HS-27A (cell line): Measurements from ENCODE around the gene CRYBA4.

Source experiments
- DNase-seq: peaks from one replicate; pipeline ENCODE4 v3.0.0-alpha.2; 2012; ENCODE audit warnings: low read depth, missing footprints

Gene CRYBA4

DNA sequence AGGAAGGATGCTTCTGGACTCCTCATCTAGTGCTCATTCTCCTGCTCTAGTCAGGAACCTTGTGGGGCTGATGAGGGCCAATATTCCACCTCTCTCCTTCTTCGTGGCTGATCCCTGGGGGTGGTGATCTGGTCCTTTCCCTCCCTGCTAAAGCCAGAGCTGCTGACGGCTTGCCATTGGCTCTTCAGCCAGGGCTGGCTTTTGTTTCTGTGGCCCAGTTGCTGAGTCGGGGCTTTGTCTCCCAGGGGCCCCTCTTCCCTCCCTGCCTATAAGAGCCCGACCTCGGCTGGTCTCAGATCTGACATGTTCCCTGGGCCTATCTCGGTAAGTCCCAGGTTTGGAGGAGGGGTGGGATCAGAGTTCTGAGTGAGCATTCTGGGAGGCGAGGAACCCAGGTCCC is at the start of gene CRYBA4:
TSS of gene CRYBA4 (plus strand) at position 301 of the 400 bp plus-strand sequence. CDS start 634 bp downstream, outside the sequence.
- no peak for DNase-seq

GRCh38 chr22:26573026-26573662 is 48.6 kb upstream of the CRYBA4 start:
- no peak for DNase-seq

- no peak for DNase-seq
Observed at GRCh38 chr22:26574001-26574723, 47.6 kb upstream of the CRYBA4 start.

DNA sequence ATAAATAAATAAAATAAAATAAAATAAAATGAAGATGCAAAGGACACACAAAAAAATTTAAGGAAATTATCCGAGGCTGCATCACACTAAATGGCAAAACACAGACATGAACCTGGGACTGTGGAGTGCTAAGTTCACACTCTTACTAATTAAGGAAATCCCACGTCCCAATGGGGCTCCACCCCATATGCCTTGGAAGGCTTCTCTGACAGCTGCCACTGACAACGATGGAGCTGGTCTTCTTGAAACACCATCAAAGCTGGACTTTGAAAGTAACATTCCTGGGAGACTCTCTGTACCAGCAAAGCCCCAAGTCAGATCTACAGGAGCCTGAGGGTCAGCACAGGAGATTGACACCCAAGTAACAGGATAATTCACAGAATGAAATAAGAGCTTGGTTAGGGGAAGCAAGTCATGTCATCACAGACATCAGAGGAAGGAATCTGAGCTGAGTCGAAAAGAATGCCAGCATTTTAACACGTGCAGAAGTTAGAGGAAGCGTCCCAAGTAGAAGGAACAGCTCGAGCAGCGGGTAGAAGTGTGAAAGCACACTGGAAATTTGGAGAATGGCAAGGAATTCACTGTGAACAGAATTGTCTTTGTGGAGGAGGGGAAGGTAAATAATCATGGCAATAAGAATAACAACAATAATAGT is 45.6 kb upstream of the CRYBA4 start:
- no peak for DNase-seq

DNA sequence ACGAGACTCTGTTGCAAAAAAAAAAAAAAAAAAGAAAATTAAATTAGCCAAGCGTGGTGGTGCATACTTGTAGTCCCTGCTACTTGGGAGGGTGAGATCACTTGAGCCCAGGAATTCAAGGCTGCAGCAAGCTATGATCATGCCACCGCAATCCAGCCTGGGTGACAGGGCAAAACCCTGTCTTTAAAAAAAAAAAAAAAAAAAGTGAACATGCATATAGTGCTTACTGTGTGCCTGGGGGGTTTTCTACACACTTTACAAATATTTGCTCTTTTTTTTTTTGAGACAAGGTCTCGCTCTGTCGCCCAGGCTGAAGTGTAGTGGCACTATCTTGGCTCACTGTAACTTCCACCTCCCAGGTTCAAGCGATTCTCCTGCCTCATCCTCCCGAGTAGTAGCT is 44.7 kb upstream of the CRYBA4 start:
- DNase-seq, result no peak

DNA sequence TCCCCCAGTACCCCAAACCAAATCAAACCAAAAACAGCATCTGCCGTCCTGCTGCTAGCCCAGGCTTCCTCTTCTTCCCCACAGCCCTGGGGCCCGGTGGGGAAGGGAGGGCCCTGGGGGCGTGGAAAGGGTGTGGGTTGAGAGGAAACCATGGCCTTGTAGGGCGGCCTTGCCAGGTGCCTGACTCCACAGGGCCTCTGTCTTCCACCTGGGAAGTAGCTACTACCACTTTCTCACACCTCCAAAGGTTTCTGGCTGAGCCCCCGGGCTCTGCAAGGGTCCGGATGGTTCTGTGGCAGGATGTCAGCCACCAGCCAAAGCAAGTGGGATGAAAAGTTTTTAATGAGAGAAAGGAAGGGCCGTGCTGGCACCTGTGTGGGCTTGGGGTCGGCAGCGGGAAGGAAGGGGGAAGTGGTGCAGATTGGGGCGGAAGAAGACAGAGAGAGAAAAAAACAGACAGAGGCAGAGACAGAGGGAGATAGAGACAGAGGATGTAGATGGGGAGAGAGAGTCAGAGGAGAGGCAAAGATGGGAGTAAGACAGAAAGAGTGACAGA is 42.4 kb upstream of the CRYBA4 start:
- DNase-seq, result no peak

GRCh38 chr22:26580240-26580962 is 41.4 kb upstream of the CRYBA4 start:
- DNase-seq, result no peak

DNA sequence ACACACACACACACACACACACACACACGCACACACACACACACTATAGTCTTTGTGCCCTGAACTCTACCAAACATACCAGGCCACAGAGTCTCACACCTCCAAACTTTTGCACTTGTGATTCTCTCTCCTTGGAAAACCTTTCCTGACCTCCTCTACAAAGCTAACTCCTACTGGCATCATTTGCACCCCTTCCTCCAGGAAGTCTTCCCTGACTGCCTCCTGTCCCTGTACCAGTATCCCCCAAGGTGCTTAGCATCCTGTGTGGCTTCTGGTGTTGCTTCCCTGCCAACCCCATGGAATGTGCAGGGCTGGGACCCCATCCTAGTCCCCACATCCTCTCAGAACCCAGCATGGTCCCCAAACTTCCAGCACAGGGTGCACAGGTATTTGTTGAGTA is 40.7 kb upstream of the CRYBA4 start:
- no peak for DNase-seq

DNA sequence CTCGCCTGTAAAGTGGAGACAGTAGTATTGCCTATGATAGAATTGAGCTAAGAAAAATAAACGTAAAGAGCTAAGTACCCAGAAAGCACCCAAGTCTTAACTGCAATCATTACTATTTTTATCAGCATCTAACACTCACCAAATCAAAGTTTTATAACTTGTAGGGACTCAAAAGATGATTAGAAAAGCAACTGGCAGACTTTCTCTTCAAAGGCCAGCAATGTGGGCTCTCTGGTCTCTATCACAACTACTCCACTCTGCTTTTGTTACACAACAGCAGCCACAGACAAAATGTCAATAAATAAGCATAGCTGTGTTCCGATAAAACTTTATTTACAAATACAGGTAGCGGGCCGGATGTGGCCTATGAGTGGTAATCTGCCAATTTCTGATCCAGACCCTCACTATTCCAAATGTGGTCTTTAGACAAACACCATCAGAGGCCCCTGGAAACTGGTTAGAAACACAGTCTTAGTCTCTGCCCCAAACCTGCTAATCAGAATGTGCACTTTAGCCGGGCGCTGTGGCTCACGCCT is 40.1 kb upstream of the CRYBA4 start:
- DNase-seq, result no peak

DNA sequence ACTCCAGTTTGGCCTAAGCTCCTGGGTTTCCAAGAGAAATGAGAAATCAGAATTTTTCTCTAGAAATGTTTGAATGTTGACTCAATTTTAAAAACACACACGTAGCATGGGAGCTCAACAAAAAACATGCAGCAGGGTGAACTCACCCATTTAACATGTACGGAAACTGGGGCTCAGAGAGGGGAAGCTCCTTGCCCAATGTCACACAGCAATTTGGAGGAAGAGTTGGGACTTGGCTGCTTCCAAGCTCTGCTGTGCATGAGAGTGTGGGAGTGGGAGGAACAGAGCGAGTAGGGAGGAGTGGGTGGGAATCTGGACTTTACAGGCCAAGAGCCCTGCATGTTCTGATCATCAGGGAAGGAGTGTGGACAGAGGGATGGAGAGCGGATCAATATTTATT is 37.8 kb upstream of the CRYBA4 start:
- DNase-seq, result no peak

- DNase-seq, result peak; percentile 89
Observed at GRCh38 chr22:26585104-26585790, 36.5 kb upstream of the CRYBA4 start.

DNA sequence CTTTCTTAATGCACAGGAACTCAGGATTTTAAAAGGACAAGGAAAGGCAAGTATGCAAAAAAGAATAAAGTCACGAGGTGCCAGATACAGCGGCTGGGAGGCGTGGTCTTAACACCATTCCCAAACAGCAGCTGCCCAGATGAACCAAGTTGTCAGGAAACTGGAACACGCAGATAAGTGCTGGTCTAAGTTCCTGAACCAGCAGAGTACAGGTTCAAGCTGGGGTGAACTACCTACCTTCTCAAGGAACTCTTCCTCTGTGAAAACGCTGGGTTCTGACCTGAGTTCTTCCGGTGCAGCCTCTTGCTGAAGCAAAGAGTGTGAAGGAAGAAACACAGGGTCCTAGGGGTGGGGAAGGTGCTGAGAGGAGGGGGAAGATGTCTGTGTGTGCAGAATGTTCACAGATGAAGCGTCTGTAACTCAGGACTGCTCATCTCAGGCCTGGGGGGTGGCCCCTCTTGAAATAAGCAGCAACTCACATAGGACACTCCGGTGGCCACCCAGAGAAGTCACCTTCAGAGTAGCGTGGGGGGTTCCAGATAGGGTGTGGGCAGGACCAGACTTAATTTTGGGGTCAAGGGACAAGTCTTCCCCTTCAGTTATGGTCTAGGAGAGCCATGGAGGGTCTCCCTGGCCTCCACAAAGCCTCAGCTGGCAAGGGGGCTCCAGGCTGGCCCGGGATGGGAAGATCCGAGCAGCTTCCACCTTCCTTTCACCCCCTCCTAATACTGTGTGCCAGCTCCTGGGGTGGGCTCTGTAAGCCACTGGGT is 35.0 kb upstream of the CRYBA4 start:
- no peak for DNase-seq

DNA sequence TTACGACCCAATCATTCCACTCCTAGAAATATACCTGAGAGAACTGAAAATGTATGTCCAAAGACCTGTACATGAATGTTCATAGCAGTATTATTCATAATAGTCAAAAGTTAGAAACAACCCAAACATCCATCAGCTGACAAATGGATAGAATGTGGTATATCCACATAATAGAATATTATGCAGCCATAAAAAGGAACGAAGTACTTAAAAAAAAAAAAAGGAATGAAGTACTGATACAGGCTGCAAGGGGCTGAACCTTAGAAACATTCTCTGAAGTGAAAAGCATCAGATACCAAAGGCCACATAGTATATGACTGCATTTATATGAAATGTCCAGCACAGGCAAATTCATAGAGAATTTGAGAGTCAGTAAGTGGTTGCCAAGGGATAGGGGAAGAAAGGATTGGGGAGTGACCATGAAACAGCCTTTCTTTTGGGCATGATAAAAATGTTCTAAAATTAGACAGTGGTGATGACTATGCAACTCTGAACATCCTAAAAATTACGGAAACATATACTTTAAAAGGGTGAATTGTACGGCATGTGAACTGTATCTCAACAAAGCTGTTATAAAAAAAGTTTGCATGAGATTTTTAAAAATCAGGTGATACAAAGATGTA is 33.7 kb upstream of the CRYBA4 start:
- no peak for DNase-seq

- DNase-seq, result no peak
Observed at GRCh38 chr22:26588729-26589366, 32.9 kb upstream of the CRYBA4 start.

GRCh38 chr22:26589367-26589844 is 32.4 kb upstream of the CRYBA4 start:
- DNase-seq, result no peak

GRCh38 chr22:26589845-26590736 is 31.7 kb upstream of the CRYBA4 start, which contains the start of gene TPST2:
Gene TPST2 (minus strand): TSS chr22:26590132. CDS start chr22:26541630, 48,502 bp downstream.
- DNase-seq, result peak; percentile 19

- no peak for DNase-seq
Observed at GRCh38 chr22:26592421-26592891, 29.3 kb upstream of the CRYBA4 start.

- no peak for DNase-seq
Observed at GRCh38 chr22:26593763-26594162, 28.0 kb upstream of the CRYBA4 start.
